ENCODE results near the gene TYW5. TPM values are rescaled to one million over a fixed set of nuclear protein-coding genes. Genes with fewer than 3 reads are reported as not detected.
A peak's percentile ranks its signal among the peaks of the same experiment; 100 is the strongest.

The TYW5 gene
- total RNA-seq, 1 experiment from 2014 or later, result 7.1 TPM

- BruUV-seq (replicated peaks), result no TSS peak
Observed at GRCh38 chr2:199933466-199933865, 21.8 kb downstream of the TYW5 start.

GRCh38 chr2:199932312-199932855 lies 22.9 kb downstream of the TYW5 start:
- no peak for ATAC-seq

More at GRCh38 chr2:199933466-199933865, 21.8 kb downstream of the TYW5 start:
- Histone ChIP-seq H3K4me1 (ENCODE audit: control insufficient read depth, insufficient read depth, low read length) (no peaks in the 10 kb centered on the region; the same call in 1 of the 2 replicates), H3K27ac (ENCODE audit: low read length) (no peak overlapping the region), H3K9me3 (ENCODE audit: control insufficient read depth, insufficient read depth, low read depth, low read length) (no peaks in the 10 kb centered on the region), H3K27me3 (ENCODE audit: control insufficient read depth, insufficient read depth, low read length) (no peaks in the 10 kb centered on the region), H3K4me3 (ENCODE audit: low read depth in 2 of 2, low read length in 2 of 2) (no peak overlapping the region), H3K36me3 (ENCODE audit: control insufficient read depth, insufficient read depth, low read length) (peaks cover 31% of the 10 kb centered on the region)
- no peak for ATAC-seq
- DNase-seq (ENCODE audit: low read depth, low spot score), result no peak
- in situ Hi-C loops (cut with HindIII; ENCODE audit: low pct_unique_long_range_greater_than_20kb, low sequenced_read_pairs) (no loop called here), intact Hi-C loops (cut with micrococcal nuclease; ENCODE audit: unreplicated experiment) (loop anchor here (10.0 kb wide), 1 partner anchor 229 kb away; no protein-coding TSS in a partner anchor)
- POLR2A ChIA-PET, result no interaction called here
- TF ChIP-seq TCF7L2 (IDR thresholded peaks at IDR 0.05; ENCODE audit: low read depth, low read length) (0 out of 2 replicates have a peak, but pooled peaks have one; percentile 13), POLR2AphosphoS5 (IDR thresholded peaks at IDR 0.05; ENCODE audit: low read depth, low read length) (no peak)
- CTCF ChIA-PET, result no interaction called here

More at GRCh38 chr2:199932312-199932855, 22.9 kb downstream of the TYW5 start:
- Histone ChIP-seq H3K36me3 (ENCODE audit: control insufficient read depth, insufficient read depth, low read length) (peaks cover 29% of the 10 kb centered on the region), H3K27me3 (ENCODE audit: control insufficient read depth, insufficient read depth, low read length) (no peaks in the 10 kb centered on the region), H3K4me1 (ENCODE audit: control insufficient read depth, insufficient read depth, low read length) (no peaks in the 10 kb centered on the region; the same call in 1 of the 2 replicates), H3K4me3 (ENCODE audit: low read depth in 2 of 2, low read length in 2 of 2) (no peak overlapping the region), H3K27ac (ENCODE audit: low read length) (no peak overlapping the region), H3K9me3 (ENCODE audit: control insufficient read depth, insufficient read depth, low read depth, low read length) (no peaks in the 10 kb centered on the region)
- DNase-seq (ENCODE audit: low read depth, low spot score), result no peak
- intact Hi-C loops (cut with micrococcal nuclease; ENCODE audit: unreplicated experiment), result loop anchor here (10.0 kb wide), 1 partner anchor 228 kb away; no protein-coding TSS in a partner anchor
- BruUV-seq (replicated peaks), result no TSS peak
- POLR2A ChIA-PET, result no interaction called here
- CTCF ChIA-PET, result no interaction called here
- no peak for TF ChIP-seq SIN3A (IDR thresholded peaks at IDR 0.05; ENCODE audit: borderline replicate concordance, insufficient read depth, low read depth, low read length)
- no peak for TF ChIP-seq POLR2AphosphoS5 (IDR thresholded peaks at IDR 0.05; ENCODE audit: low read depth, low read length)
- no peak for TF ChIP-seq REST (IDR thresholded peaks at IDR 0.05; ENCODE audit: insufficient read depth in 1 of 2, low read depth in 2 of 2, low read length in 1 of 2)
- no peak for TF ChIP-seq CTCF (IDR thresholded peaks at IDR 0.05)
- no peak for TF ChIP-seq TCF7L2 (IDR thresholded peaks at IDR 0.05; ENCODE audit: low read depth, low read length)
- in situ Hi-C loops (cut with HindIII; ENCODE audit: low pct_unique_long_range_greater_than_20kb, low sequenced_read_pairs), result no loop called here
